Esophagus squamous epithelium (tissue), 4 donors: ENCODE measurements around the gene IL18R1.

ENCODE experiments used
- CTCF ChIP-seq, 6 experiments: fragments of 450-650 bp in 4 of 6; fragments of 200-600 bp in 2 of 6; sonication (generic) in 2 of 6; IDR thresholded peaks; one replicate each; pipeline ENCODE4 v1.5.1; 2016 to 2019; ENCODE audit warnings: antibody characterized with exemption in 6 of 6, mild to moderate bottlenecking in 4 of 6, moderate library complexity in 4 of 6
- POLR2A ChIP-seq, 4 donors: fragments of 450-650 bp; IDR thresholded peaks; one replicate each; pipeline ENCODE4 v1.6.1; 2017; ENCODE audit warnings: antibody characterized with exemption in 4 of 4, mild to moderate bottlenecking in 4 of 4, moderate library complexity in 3 of 4

GRCh38 chr2:102383722-102384121, 28.1 kb downstream of the IL18R1 start:
- TF ChIP-seq POLR2A (IDR thresholded peaks at IDR 0.05) (no peak), CTCF (IDR thresholded peaks at IDR 0.05) (no peak)
